ENCODE results near the gene WDR47.
"Not testable (repeated sequence)": the region's sequence is repeated elsewhere in the genome, so short reads cannot be mapped to it uniquely, and the experiment has no call there.

GRCh38 chr1:109017719-109018118, 24.2 kb downstream of the WDR47 start:
- TF ChIP-seq CTCF (IDR thresholded peaks at IDR 0.05; ENCODE audit: low read length); EZH2 (IDR thresholded peaks at IDR 0.05; ENCODE audit: borderline replicate concordance, low read length): not testable (repeated sequence)

All from OCI-LY1 (cell line).